Bone marrow (tissue), 2 donors: ENCODE data around the gene BMPR1B.
"Not testable (repeated sequence)": the region's sequence is repeated elsewhere in the genome, so short reads cannot be mapped to it uniquely, and the experiment has no call there.

Source experiments
- DNase-seq, 2 donors: peaks; one replicate each; lab custom pipeline; 2025; lab: John Stamatoyannopoulos, UW

The BMPR1B gene

DNA sequence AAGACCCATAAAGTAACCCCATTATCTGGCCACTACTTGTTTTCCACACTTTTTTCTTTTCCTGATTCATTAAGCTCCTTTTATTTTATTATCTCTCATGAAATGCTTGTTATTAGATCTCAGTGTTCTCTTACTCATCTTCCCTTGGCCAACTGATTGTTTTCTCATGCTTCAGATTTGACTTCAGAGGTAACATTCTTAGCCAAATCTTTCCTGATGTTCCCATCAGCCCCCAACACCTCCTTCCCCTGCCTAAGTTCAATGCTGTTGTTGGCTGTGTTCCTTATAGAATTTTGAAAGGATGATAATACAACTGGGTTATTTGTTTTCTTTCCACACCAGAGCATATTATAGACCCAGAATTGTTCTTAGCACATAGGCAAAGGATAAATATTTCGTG is 75.6 kb downstream of the BMPR1B start:
- no peak for DNase-seq

DNA sequence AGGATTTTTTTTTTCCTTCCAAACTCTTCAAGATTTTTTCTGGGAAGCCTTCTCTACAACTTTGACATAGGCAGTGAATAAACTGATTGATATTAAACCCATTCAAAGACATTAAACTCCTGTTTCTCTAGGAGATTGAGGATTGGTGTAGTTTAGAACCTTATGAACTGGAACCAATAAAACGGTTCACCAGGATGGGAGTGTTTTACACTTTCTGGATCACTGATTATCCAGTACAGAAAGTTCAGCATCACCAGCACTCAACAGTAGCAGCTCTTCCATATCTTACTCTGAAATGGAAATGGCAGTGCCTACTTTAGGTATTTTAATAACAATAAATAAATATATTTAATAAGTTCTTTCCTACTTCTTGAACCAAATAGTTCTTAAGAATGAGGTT is 76.7 kb downstream of the BMPR1B start:
- DNase-seq: no peak

DNA sequence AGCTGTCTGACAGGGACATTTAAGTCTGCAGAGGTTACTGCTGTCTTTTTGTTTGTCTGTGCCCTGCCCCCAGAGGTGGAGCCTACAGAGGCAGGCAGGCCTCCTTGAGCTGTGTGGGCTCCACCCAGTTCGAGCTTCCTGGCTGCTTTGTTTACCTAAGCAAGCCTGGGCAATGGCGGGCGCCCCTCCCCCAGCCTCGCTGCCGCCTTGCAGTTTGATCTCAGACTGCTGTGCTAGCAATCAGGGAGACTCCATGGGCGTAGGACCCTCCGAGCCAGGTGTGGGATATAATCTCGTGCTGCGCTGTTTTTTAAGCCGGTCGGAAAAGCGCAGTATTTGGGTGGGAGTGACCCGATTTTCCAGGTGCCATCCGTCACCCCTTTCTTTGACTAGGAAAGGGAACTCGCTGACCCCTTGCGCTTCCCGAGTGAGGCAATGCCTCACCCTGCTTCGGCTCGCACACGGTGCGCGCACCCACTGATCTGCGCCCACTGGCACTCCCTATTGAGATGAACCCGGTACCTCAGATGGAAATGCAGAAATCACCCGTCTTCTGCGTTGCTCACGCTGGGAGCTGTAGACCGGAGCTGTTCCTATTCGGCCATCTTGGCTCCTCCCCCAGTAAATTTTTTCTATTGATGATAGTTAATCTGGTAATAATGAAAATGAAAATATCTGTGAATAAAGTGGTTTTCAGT is 83.6 kb downstream of the BMPR1B start:
- DNase-seq: not testable (repeated sequence)

GRCh38 chr4:94841864-94842221 is 84.1 kb downstream of the BMPR1B start:
- no peak for DNase-seq

- no peak for DNase-seq
Observed at GRCh38 chr4:94843216-94843615, 85.5 kb downstream of the BMPR1B start.

GRCh38 chr4:94848326-94848725 is 90.6 kb downstream of the BMPR1B start:
- no peak for DNase-seq

GRCh38 chr4:94849901-94850300 is 92.1 kb downstream of the BMPR1B start:
- DNase-seq: no peak

DNA sequence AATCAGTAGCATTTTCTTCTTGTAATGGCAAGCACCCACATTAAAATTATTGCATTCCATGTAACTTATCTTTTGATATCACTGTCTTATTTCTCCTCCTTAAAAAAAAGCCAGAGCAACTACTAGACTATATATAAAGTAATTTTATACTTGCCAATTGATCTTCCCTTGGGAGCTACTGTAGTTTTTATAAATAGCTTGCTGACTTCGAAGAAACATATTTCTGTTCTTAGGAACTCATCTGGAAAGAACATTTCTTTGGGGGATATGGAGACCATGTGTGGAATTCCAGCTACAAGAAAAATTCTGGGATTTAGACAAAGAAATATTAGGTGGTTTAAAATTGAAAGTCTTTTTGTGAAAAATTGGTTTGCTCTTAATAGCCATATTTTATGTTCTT is 94.9 kb downstream of the BMPR1B start:
- no peak for DNase-seq

DNA sequence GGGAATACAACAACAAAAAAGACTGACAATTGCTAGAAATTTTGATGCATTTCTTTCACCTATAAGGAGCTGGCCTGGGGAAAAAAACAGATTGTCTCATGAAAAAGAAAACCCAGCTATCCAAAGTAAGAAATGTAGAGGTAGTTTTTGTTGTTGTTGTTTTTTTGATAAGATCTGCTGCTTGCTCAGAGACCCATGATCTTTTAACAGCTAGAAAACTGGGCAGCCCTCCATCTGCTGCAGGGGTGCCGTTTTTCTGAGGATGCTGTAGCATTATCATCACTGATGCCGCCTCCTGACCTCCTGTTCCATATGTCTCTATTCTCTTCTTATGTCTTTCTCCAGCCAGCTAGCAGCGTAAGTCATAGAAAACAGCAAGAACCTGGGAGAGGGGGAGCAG is 98.3 kb downstream of the BMPR1B start:
- no peak for DNase-seq

- DNase-seq: no peak
Observed at GRCh38 chr4:94870146-94870545, 112.4 kb downstream of the BMPR1B start.

- DNase-seq: no peak
Observed at GRCh38 chr4:94871644-94872305, 114.0 kb downstream of the BMPR1B start.

DNA sequence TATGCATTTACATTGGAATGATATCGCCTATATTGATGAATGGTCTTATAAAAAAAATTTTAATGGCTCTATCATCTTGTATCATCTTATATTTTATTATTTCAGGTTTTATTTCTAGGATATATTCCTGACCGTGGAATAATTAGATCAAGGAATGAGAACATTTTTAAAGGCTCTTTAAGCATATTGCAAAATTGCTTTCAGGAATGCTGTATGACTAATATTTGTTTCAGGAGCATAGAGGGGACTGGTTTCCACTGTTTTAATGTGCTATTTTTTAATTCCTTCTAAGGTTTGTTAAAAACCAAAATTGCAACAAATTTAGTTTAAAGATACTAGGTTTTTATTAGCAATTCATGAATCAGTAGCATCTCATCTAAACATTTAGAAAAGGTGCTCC is 120.2 kb downstream of the BMPR1B start:
- no peak for DNase-seq

- DNase-seq: no peak
Observed at GRCh38 chr4:94880956-94881355, 123.2 kb downstream of the BMPR1B start.

DNA sequence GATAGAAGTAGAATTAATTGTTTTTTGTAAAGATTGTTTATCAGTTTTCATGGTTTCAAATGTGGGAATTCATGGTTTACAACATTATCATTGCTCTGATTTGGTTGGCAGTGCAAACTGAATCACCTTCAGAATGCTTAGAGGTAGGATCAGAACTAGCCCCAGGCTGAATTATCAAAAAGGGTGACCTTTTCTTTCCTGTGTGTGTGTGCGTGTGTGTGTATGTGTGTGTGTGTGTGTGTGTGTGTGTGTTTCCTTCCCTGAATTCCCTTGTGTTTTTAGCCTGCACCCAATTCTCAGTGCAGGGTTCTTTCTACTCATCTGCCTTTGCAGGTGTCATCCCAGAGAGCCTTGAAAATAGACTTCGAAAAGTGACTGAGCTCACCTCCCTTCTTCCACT is 125.0 kb downstream of the BMPR1B start:
- no peak for DNase-seq

DNA sequence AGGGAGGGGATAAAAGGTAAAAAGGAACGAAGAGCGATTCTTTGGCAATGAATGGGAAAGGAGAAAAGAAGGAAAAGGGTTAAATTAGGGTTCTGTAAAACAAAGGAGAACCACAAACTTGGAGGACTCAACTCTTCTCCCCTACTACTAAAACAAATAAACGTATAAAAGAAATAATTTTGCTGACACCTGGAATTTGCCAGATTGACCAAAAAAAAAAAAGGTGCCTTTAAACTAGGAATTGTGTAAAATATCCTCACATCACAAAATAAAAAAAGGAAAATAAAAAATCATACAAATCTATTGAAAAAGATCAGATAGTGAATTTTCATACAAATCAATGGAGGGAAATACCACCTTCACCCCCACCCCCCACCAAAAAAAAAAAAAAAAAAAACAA is 129.3 kb downstream of the BMPR1B start:
- no peak for DNase-seq

GRCh38 chr4:94889523-94889922 is 131.8 kb downstream of the BMPR1B start:
- DNase-seq: no peak

DNA sequence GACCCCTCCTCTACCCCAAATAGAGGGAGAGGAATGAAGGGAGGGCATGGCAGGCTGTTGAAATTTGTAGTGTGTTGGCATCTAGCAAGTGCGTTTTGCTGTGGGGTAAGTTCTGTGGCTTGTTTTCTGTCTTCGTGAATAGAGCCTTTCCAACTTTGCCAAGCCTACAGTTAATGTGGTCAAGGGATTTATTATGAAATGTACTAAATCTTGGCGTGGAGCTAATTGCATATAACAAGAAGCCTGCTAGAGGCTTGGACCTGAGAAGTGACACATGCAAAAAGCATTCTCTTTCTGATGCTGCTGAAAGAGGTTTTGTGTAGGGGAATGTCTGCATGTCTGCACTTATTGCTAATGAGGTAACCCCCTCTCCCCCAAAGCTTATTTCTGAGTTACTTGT is 132.2 kb downstream of the BMPR1B start:
- no peak for DNase-seq

GRCh38 chr4:94890579-94890978 is 132.8 kb downstream of the BMPR1B start:
- DNase-seq: no peak

DNA sequence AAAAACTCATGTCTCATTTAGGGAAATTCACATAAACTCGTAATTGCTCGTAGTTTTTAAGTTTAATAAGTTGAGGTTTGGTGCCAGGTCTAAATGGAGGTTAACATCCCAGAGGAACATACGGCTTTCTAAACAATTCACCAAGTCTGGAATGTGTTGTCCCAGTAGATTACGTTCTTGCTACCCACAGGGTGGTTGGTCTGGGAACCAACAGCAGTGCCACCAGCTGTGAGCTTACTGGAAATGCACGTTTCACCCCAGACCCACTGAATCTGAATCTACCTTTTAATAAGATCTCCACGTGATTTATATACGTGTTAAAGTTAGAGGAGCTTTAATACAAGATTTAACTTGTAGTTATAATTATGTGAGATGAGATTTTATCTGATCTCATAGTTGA is 134.3 kb downstream of the BMPR1B start:
- DNase-seq: no peak

DNA sequence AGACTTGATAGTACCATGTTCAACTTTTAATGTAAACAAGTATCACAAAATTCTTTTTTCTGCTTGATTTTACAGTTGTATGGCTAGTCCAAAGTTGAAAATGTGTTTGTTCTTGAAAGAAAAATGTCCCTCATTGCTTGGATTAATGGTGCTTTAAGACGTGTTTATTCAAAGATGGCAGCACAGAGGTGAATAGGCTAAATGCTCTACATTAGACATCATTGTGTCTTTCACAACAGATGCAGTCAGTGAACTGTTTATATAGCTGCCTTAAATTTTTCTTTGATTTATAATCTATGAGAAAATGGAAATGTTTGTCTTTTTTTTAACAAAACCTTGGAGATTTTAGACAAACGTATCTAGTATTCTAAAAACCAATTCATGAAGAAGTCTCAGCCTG is 137.3 kb downstream of the BMPR1B start:
- no peak for DNase-seq

- DNase-seq: no peak
Observed at GRCh38 chr4:94897023-94897422, 139.3 kb downstream of the BMPR1B start.

DNA sequence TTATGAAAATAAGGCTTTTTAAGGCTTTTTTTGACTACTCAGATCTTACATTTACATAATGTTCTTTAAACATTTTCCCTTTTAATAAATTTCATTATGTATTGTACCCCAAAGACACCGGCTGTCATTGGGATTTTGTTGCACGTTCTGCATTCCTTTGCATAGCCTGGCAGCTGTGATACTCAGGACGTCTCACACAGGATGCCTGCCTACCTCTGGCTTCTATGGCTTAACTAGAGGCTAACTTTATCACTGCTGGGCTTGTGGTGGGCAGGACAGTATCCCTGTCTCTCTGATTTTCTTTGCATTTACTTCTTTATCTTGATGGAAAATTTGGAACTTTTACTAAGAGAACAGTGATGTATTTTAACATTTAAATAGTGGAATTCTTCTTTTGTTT is 147.8 kb downstream of the BMPR1B start:
- DNase-seq: no peak

- DNase-seq: no peak
Observed at GRCh38 chr4:94909645-94910044, 151.9 kb downstream of the BMPR1B start.

DNA sequence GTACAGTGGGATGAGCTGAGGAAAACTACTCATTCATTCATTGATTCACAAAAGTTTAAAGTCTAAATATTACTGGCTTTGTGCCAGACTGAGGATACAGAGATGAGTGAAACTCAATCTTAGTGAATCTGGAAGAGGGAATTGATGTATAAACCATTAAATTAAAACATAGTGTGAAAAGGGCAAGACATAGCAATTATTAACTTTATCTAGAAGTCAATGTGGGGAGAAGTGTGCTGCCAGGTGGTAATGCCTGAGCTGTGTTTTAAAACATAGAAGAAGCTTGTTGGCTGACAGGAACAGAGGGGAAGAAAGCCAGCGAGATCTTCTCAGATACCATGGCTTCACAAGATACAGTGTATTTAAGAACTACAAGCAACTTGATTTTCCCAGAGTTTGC is 153.4 kb downstream of the BMPR1B start:
- no peak for DNase-seq
